Astrocyte (in vitro differentiated cells and primary cell): ENCODE results near the gene PCK2. TPM values are rescaled to one million over a fixed set of nuclear protein-coding genes. Genes with fewer than 3 reads are reported as not detected.

Source experiments
- DNase-seq: peaks from one replicate; pipeline ENCODE4 v3.0.0-alpha.2; 2010; ENCODE audit warnings: low read depth
- FAIRE-seq: peaks from 2 replicates; lab custom pipeline; 2011; peaks lifted over from hg19 to GRCh38; lab: Jason Lieb, UNC
- H2AFZ ChIP-seq: 2 replicates; pipeline ENCODE4 v1.6.0; 2012; ENCODE audit warnings: low read depth, low read length, inconsistent platforms
- H3K27ac ChIP-seq: 2 replicates; pipeline ENCODE4 v1.5.1; 2011; ENCODE audit warnings: low read depth, low read length, inconsistent platforms
- H3K27me3 ChIP-seq: 2 replicates; pipeline ENCODE4 v1.6.0; 2011; ENCODE audit warnings: low read length, inconsistent platforms; ENCODE audit not compliant: insufficient read depth
- H3K36me3 ChIP-seq: 2 replicates; pipeline ENCODE4 v1.5.1; 2011; ENCODE audit warnings: low read length, inconsistent platforms; ENCODE audit not compliant: insufficient read depth
- H3K4me1 ChIP-seq: 2 replicates; pipeline ENCODE4 v1.5.1; 2011; ENCODE audit warnings: low read length, inconsistent platforms; ENCODE audit not compliant: insufficient read depth
- H3K4me2 ChIP-seq: 2 replicates; pipeline ENCODE4 v1.6.0; 2012; ENCODE audit warnings: low read length, inconsistent platforms
- H3K4me3 ChIP-seq: 2 replicates; pipeline ENCODE4 v1.5.1; 2011; ENCODE audit warnings: low read depth, mild to moderate bottlenecking, low read length, inconsistent platforms; ENCODE audit not compliant: insufficient read depth
- H3K79me2 ChIP-seq: 2 replicates; pipeline ENCODE4 v1.6.0; 2012; ENCODE audit warnings: mild to moderate bottlenecking, low read length, inconsistent platforms; ENCODE audit not compliant: insufficient read depth
- H3K9ac ChIP-seq: 2 replicates; pipeline ENCODE4 v1.6.0; 2012; ENCODE audit warnings: mild to moderate bottlenecking, low read length, inconsistent platforms
- H3K9me3 ChIP-seq: 2 replicates; pipeline ENCODE4 v1.5.1; 2012; ENCODE audit warnings: low read depth, mild to moderate bottlenecking, low read length, inconsistent platforms; ENCODE audit not compliant: insufficient read depth
- H4K20me1 ChIP-seq: 2 replicates; pipeline ENCODE4 v1.6.0; 2012; ENCODE audit warnings: low read length, inconsistent platforms; ENCODE audit not compliant: insufficient read depth
- H3K27ac Mint-ChIP-seq: one replicate; pipeline ENCODE4 v1.8.0; 2021; ENCODE audit warnings: mild to moderate bottlenecking, mixed read lengths; ENCODE audit not compliant: unreplicated experiment
- H3K27me3 Mint-ChIP-seq: one replicate; pipeline ENCODE4 v1.8.0; 2021; ENCODE audit warnings: low read depth, mixed read lengths; ENCODE audit not compliant: unreplicated experiment
- H3K36me3 Mint-ChIP-seq: one replicate; pipeline ENCODE4 v1.8.0; 2021; ENCODE audit warnings: low read depth, mixed read lengths; ENCODE audit not compliant: unreplicated experiment
- H3K4me1 Mint-ChIP-seq: one replicate; pipeline ENCODE4 v1.8.0; 2021; ENCODE audit warnings: low read depth, mixed read lengths; ENCODE audit not compliant: unreplicated experiment
- H3K4me3 Mint-ChIP-seq: one replicate; pipeline ENCODE4 v1.8.0; 2021; ENCODE audit warnings: mild to moderate bottlenecking, moderate library complexity, mixed read lengths; ENCODE audit not compliant: unreplicated experiment
- H3K9me3 Mint-ChIP-seq: one replicate; pipeline ENCODE4 v1.8.0; 2021; ENCODE audit warnings: mild to moderate bottlenecking, mixed read lengths; ENCODE audit not compliant: unreplicated experiment
- CTCF ChIP-seq: IDR thresholded peaks from 2 replicates; pipeline ENCODE4 v1.5.1; 2011; ENCODE audit warnings: low read depth, mild to moderate bottlenecking, inconsistent platforms, low read length, moderate library complexity; ENCODE audit not compliant: insufficient read depth
- EZH2 ChIP-seq: IDR thresholded peaks from 2 replicates; pipeline ENCODE4 v1.6.1; 2012; ENCODE audit warnings: mild to moderate bottlenecking, low read length, inconsistent platforms; ENCODE audit not compliant: insufficient read depth
- total RNA-seq: library from RNA; stranded (reverse); gene quantifications from 2 replicates; pipeline ENCODE4 v1.2.1, GENCODE V29; 2021

The PCK2 gene
- total RNA-seq, 1 donor from 2014 or later: 73.8 TPM

- Mint-ChIP-seq H3K27me3 (peaks cover 4% of the 10 kb centered on the region), H3K9me3 (no peaks in the 10 kb centered on the region), H3K27ac (peak overlapping the region; percentile 19), H3K4me3 (peak overlapping the region; percentile 69), H3K4me1 (peaks cover 15% of the 10 kb centered on the region), H3K36me3 (peaks cover 24% of the 10 kb centered on the region)
- Histone ChIP-seq H3K27ac (no peak overlapping the region), H2AFZ (no peak overlapping the region), H3K27me3 (no peaks in the 10 kb centered on the region), H3K9ac (no peak overlapping the region), H3K79me2 (no peaks in the 10 kb centered on the region), H4K20me1 (no peaks in the 10 kb centered on the region), H3K4me1 (peaks cover 6% of the 10 kb centered on the region), H3K4me2 (no peak overlapping the region), H3K9me3 (no peaks in the 10 kb centered on the region), H3K4me3 (no peak overlapping the region), H3K36me3 (no peaks in the 10 kb centered on the region)
- DNase-seq (no peak), FAIRE-seq (no peak)
- TF ChIP-seq CTCF (no peak), EZH2 (no peak)
Measured at GRCh38 chr14:24096545-24097181, 2.6 kb downstream of the PCK2 start.

DNA sequence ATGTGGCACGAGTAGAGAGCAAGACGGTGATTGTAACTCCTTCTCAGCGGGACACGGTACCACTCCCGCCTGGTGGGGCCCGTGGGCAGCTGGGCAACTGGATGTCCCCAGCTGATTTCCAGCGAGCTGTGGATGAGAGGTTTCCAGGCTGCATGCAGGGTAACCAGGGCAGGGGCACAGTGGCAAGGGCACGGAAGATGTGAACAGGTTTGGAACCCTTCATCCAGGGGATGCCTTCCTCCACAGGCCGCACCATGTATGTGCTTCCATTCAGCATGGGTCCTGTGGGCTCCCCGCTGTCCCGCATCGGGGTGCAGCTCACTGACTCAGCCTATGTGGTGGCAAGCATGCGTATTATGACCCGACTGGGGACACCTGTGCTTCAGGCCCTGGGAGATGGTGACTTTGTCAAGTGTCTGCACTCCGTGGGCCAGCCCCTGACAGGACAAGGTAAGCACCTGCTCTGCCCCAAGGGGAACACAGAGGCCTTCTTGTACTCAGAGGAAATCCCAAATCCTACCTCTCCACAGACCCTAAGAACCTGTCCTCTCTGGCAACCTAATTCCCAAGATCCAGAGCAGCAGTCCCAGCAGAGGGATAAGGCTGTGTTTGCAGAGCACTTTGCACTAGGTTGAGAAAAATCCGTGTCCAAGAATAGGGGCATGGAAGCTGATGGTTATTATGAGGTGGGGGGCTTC lies 4.3 kb downstream of the PCK2 start:
- Mint-ChIP-seq H3K27ac (no peak overlapping the region), H3K4me3 (no peak overlapping the region), H3K27me3 (no peaks in the 10 kb centered on the region), H3K4me1 (peaks cover 10% of the 10 kb centered on the region), H3K9me3 (no peaks in the 10 kb centered on the region), H3K36me3 (peaks cover 34% of the 10 kb centered on the region)
- H4K20me1 ChIP-seq: no peaks in the 10 kb centered on the region
- H3K4me2 ChIP-seq: no peak overlapping the region
- no peak overlapping the region for H3K27ac ChIP-seq
- no peaks in the 10 kb centered on the region for H3K9me3 ChIP-seq
- no peaks in the 10 kb centered on the region for H3K79me2 ChIP-seq
- no peak for TF ChIP-seq CTCF
- TF ChIP-seq EZH2: no peak
- H3K36me3 ChIP-seq: no peaks in the 10 kb centered on the region
- H3K4me1 ChIP-seq: peaks cover 6% of the 10 kb centered on the region
- H3K9ac ChIP-seq: no peak overlapping the region
- no peak for FAIRE-seq
- DNase-seq: no peak
- no peak overlapping the region for H2AFZ ChIP-seq
- H3K4me3 ChIP-seq: no peak overlapping the region
- H3K27me3 ChIP-seq: no peaks in the 10 kb centered on the region
